NK-92 (cell line): ENCODE measurements around the gene TMEM158.

ENCODE experiments used
- DNase-seq: peaks from one replicate; lab custom pipeline; 2025; ENCODE audit not compliant: unreplicated experiment; lab: John Stamatoyannopoulos, UW

The TMEM158 gene

GRCh38 chr3:45226206-45226915 lies at the start of gene TMEM158:
TMEM158 (minus strand) TSS chr3:45226287; CDS start chr3:45226027, 260 bp downstream.
- DNase-seq: no peak

GRCh38 chr3:45275006-45275704 lies 49.1 kb upstream of the TMEM158 start:
- DNase-seq: no peak

- no peak for DNase-seq
These were observed 47.8 kb upstream of the TMEM158 start for GRCh38 chr3:45273681-45274515.

- DNase-seq: no peak
These were observed 46.9 kb upstream of the TMEM158 start for GRCh38 chr3:45272828-45273470.

GRCh38 chr3:45272032-45272810 lies 46.1 kb upstream of the TMEM158 start:
- DNase-seq: no peak

- no peak for DNase-seq
These were observed 43.9 kb upstream of the TMEM158 start for GRCh38 chr3:45269952-45270351.

DNA sequence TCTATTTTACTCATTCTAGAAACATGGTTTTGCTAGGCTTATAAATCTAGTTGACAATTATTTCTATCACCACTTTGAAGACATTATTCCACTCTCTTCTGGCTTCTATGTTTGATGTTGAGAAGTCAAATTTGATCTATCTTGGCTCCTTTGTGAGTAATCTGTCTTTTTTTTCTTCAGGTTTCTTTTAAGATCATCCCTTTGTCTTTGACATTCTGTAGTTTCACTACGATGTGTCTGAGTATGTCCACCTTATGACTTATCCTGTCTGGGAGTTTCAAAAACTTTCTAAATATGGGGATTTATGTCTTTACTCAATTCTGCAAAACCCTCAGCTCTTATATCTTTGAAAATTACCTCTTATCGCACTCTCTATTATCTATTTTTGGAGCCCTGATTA lies 41.0 kb upstream of the TMEM158 start:
- DNase-seq: no peak

DNA sequence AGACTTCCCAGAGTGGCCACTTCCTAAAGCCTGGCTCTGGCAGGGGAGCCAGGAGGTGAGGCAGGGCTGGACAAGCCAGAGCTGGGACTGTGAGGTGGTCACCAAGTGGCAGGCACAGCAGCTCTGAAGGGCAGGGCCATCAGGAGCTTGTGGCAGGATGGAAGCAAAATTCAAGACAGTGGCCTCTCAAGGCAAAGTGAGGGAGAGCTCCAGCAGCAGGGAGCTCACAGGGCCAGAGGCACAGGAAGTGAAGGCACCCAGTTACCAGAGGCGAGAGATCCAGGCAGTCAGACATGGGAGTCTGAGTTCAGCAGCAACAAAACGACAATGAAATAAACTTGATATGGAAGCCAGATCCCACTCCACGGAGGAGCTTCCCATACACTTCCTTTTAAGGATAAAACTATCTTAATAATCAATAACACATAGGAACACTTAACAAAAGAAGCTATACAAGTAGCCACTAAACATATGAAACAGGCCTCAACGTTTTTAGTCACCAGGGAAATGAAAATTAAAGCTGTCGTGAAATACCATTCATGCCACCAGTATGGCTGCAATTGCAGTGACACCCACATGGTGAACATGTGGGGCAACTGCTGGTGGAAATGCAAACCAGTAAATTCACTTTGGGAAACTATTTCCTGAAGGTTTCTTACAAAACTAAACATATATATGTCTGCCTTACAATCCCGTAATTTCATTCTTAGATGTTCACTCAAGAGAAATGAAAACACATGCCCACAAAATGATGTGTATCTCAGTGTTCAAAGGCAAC lies 35.4 kb upstream of the TMEM158 start:
- DNase-seq: no peak

GRCh38 chr3:45259133-45259532 lies 33.0 kb upstream of the TMEM158 start:
- DNase-seq: no peak

DNA sequence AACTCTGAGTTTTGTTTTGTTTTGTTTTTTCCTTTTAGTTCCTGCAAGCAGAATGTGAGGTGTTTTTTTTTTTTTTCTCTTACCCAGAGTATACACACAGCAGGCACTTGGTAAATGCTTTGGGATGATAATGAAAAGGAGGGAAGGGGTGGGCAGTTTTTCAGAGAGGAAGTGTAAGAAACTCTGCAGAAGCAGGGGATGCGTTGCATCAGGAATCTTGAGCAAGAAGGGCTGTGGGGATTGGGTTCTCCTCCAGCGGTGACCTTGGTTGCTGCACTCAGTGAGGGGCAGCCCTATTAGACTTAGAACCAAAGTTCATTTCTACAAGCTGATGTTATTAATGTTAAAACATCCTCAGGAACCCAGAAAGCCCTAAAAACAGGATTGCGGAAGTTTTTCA lies 32.2 kb upstream of the TMEM158 start:
- no peak for DNase-seq

- DNase-seq: no peak
These were observed 27.2 kb upstream of the TMEM158 start for GRCh38 chr3:45253316-45253715.

GRCh38 chr3:45252826-45253225 lies 26.7 kb upstream of the TMEM158 start:
- no peak for DNase-seq

- DNase-seq: no peak
These were observed 23.3 kb upstream of the TMEM158 start for GRCh38 chr3:45249391-45249790.

DNA sequence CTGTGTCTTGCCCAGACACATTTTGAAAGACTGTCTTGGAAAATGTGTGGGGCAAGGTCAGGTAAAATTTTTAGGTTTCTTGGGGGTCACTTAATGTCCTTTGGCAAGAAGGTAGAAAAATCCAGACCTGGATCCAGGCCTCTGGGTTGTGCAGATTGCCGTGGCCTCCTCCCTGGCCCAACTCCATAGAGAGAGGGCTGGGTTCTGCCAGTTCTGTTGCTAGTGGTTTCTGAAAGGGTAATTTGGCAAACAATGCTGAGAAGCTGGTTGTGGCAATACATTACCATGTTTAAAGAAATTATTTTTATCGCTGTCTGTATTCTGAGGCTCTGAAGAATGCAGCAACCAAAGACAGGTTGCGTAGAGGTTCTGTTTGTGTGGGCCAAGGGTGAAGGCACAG lies 20.2 kb upstream of the TMEM158 start:
- no peak for DNase-seq

DNA sequence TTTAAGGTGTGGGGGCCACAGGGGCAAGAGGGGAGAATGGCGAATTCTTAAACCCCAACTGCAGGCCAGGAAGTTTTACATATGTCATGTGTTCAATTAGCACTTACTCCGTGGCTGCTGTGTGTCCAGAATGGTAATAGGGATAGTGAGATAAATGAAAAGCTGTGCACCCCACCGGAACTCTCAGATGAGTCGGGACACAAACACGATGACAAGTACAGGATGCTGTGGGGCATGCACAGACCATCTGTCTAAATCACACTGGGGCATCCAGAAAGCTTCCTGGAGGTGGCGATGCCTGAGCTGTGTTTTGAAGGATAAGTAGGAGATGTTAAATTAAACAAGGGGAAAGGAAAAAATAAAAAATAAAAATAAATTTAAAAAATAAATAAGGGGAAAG lies 18.3 kb upstream of the TMEM158 start:
- DNase-seq: no peak

DNA sequence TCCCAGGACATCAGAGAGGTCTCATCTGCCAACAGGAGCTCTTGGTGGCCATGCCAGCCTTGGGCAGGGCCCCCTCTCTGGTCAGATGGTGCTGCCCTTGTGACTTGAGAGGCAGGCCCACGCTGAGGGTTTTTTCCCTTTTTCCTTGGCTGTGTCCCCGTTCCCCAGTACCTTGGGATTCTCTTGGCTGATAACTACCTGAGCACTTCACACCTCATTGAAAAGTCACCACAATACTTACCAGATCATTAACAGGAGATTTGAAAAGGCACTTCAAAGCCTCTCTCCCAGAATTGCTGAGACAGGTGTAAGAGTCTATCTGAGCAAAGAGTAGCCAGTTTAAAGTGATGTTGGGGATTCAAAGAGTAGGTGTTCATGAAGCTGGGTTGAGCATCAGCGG lies 15.1 kb upstream of the TMEM158 start:
- DNase-seq: no peak

GRCh38 chr3:45240292-45240691 lies 14.2 kb upstream of the TMEM158 start:
- DNase-seq: no peak

DNA sequence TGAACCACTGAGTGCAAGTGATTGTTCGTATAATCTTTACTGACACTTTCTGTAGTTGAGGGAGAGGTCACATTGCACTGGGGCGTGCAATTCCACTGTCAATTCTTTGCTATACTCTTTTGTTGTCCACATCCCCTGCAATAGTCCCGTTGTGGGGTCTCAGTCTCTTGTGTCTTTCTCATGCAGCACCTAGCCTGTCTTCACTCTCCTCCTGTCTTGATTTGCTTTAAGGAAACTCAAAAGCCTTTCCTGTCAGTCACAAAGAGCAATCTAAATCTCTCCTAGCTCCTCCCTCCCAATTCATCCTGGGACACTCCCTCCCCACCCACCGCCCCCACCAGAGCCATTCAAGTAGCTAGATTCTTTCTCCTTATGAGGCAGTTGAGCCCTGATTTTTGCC lies 13.2 kb upstream of the TMEM158 start:
- DNase-seq: no peak

DNA sequence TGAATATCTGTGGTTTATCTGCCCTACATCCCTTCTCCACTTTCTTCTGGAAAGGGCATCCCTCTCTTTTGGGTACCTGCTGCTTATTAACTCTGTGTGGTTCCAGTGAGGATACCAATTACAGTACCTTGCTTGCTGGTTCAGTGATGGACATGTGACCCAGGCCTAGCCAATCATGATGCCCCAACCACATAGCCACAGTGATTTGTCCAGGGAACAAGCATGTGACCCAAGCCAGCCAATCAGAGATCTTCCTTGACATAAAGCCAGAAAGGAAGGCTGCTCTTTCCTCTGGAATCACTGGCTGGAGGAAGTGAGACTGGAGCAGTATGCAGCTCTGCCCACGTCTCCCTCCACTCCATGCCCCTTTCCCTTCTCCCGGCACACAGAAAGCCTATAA lies 10.9 kb upstream of the TMEM158 start:
- no peak for DNase-seq

DNA sequence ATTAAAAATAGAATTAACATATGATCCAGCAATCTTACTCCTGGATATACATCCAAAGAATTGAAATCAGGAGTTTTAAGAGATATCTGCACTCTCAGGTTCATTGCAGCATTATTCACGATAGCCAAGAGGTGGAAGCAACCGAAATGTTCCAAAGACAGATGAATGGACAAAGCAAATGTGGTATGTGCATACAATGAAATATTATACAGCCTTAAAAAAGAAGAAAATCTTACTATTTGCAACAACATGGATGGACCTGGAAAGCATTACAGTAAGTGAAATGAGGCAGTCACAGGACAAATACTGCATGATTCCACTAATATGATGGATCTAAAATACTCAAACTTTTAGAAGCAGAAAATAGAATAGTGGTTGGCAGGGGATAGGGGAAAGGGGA lies 9.3 kb upstream of the TMEM158 start:
- no peak for DNase-seq
